MM.1S (cell line): ENCODE data around the gene NUB1.

Source experiments
- DNase-seq: peaks from one replicate; pipeline ENCODE4 v3.0.0-alpha.2; 2015
- H2AFZ ChIP-seq: fragments of 300-600 bp; sonication (generic); 2 replicates; pipeline ENCODE4 v1.6.0; 2016; ENCODE audit warnings: antibody characterized with exemption, low read length
- H3F3A ChIP-seq: fragments of 300-600 bp; sonication (generic); 2 replicates; pipeline ENCODE4 v1.6.1; 2016; ENCODE audit warnings: mild to moderate bottlenecking, antibody characterized with exemption, low read length, moderate library complexity, mixed read lengths; ENCODE audit not compliant: insufficient read depth
- H3K27ac ChIP-seq: fragments of 300-600 bp; sonication (generic); 2 replicates; pipeline ENCODE4 v1.5.1; 2016; ENCODE audit warnings: mild to moderate bottlenecking, low read length
- H3K27me3 ChIP-seq: fragments of 300-600 bp; sonication (generic); replicated peaks from 2 replicates; pipeline ENCODE4 v1.6.0; 2016; ENCODE audit warnings: low read length; ENCODE audit not compliant: insufficient read depth
- H3K36me3 ChIP-seq: fragments of 300-600 bp; sonication (generic); replicated peaks from 2 replicates; pipeline ENCODE4 v1.6.1; 2016; ENCODE audit warnings: mild to moderate bottlenecking, low read length, mixed read lengths; ENCODE audit not compliant: insufficient read depth
- H3K4me1 ChIP-seq: fragments of 300-600 bp; sonication (generic); 2 replicates; pipeline ENCODE4 v1.6.1; 2016; ENCODE audit warnings: low read length, mixed read lengths
- H3K4me2 ChIP-seq: fragments of 300-600 bp; sonication (generic); 2 replicates; pipeline ENCODE4 v1.6.0; 2016; ENCODE audit warnings: low read depth, low read length
- H3K4me3 ChIP-seq: fragments of 300-600 bp; sonication (generic); 2 replicates; pipeline ENCODE4 v1.5.1; 2016; ENCODE audit warnings: low read length, mixed read lengths
- H3K79me2 ChIP-seq: fragments of 300-600 bp; sonication (generic); 2 replicates; pipeline ENCODE4 v1.6.1; 2016; ENCODE audit warnings: mixed run types, low read length, mixed read lengths
- H3K9ac ChIP-seq: fragments of 300-600 bp; sonication (generic); 2 replicates; pipeline ENCODE4 v1.6.1; 2016; ENCODE audit warnings: low read length, mixed read lengths
- H3K9me2 ChIP-seq: fragments of 300-600 bp; sonication (generic); replicated peaks from 2 replicates; pipeline ENCODE4 v1.6.1; 2016; ENCODE audit warnings: mild to moderate bottlenecking, low read length, mixed read lengths; ENCODE audit not compliant: insufficient read depth
- H3K9me3 ChIP-seq: fragments of 300-600 bp; sonication (generic); replicated peaks from 2 replicates; pipeline ENCODE4 v1.6.1; 2016; ENCODE audit warnings: mild to moderate bottlenecking, low read length, mixed read lengths; ENCODE audit not compliant: insufficient read depth
- H4K20me1 ChIP-seq: fragments of 300-600 bp; sonication (generic); 2 replicates; pipeline ENCODE4 v1.6.1; 2016; ENCODE audit warnings: mild to moderate bottlenecking, low read length, moderate library complexity, mixed read lengths; ENCODE audit not compliant: insufficient read depth
- CTCF ChIP-seq: fragments of 300-600 bp; sonication (generic); IDR thresholded peaks from 2 replicates; pipeline ENCODE4 v1.5.1; 2016; ENCODE audit warnings: antibody characterized with exemption, low read length, mixed read lengths
- EZH2 ChIP-seq: fragments of 300-600 bp; sonication (generic); optimal IDR thresholded peaks from 2 replicates; pipeline ENCODE3; 2017; ENCODE audit warnings: low read depth, mild to moderate bottlenecking, antibody characterized with exemption, low read length, mixed read lengths
- EZH2phosphoT487 ChIP-seq: fragments of 300-600 bp; sonication (generic); IDR thresholded peaks from 2 replicates; pipeline ENCODE4 v1.6.1; 2018; ENCODE audit warnings: antibody characterized with exemption, low read length

The NUB1 gene

GRCh38 chr7:151374726-151375125 lies 33.1 kb downstream of the NUB1 start:
- no peaks in the 10 kb centered on the region for H3K9me3 ChIP-seq
- H3K79me2 ChIP-seq = no peaks in the 10 kb centered on the region
- H3K36me3 ChIP-seq = no peaks in the 10 kb centered on the region
- no peaks in the 10 kb centered on the region for H3K27me3 ChIP-seq
- H3K27ac ChIP-seq = no peak overlapping the region
- TF ChIP-seq CTCF (no peak), EZH2phosphoT487 (no peak), EZH2 (no peak)
- DNase-seq = no peak
- no peaks in the 10 kb centered on the region for H3K9me2 ChIP-seq
- no peak overlapping the region for H2AFZ ChIP-seq
- no peaks in the 10 kb centered on the region for H4K20me1 ChIP-seq
- H3K4me1 ChIP-seq = no peaks in the 10 kb centered on the region
- H3K4me2 ChIP-seq = no peak overlapping the region
- no peaks in the 10 kb centered on the region for H3F3A ChIP-seq
- H3K9ac ChIP-seq = no peak overlapping the region
- H3K4me3 ChIP-seq = no peak overlapping the region

GRCh38 chr7:151375530-151376217 lies 34.1 kb downstream of the NUB1 start:
- no peaks in the 10 kb centered on the region for H3K9me3 ChIP-seq
- H3K4me3 ChIP-seq = no peak overlapping the region
- H3F3A ChIP-seq = no peaks in the 10 kb centered on the region
- no peaks in the 10 kb centered on the region for H3K36me3 ChIP-seq
- H3K4me1 ChIP-seq = no peaks in the 10 kb centered on the region
- no peaks in the 10 kb centered on the region for H3K79me2 ChIP-seq
- H2AFZ ChIP-seq = no peak overlapping the region
- no peak for DNase-seq
- H3K4me2 ChIP-seq = no peak overlapping the region
- TF ChIP-seq EZH2phosphoT487 = no peak
- TF ChIP-seq EZH2 = no peak
- TF ChIP-seq CTCF = no peak
- no peak overlapping the region for H3K27ac ChIP-seq
- H4K20me1 ChIP-seq = no peaks in the 10 kb centered on the region
- no peak overlapping the region for H3K9ac ChIP-seq
- no peaks in the 10 kb centered on the region for H3K9me2 ChIP-seq
- H3K27me3 ChIP-seq = peaks cover 5% of the 10 kb centered on the region

GRCh38 chr7:151376218-151376902 lies 34.7 kb downstream of the NUB1 start:
- Histone ChIP-seq H2AFZ (no peak overlapping the region), H3K9me2 (no peaks in the 10 kb centered on the region), H3K27me3 (peaks cover 12% of the 10 kb centered on the region), H3K9me3 (no peaks in the 10 kb centered on the region), H3K79me2 (no peaks in the 10 kb centered on the region), H3K27ac (no peak overlapping the region), H3F3A (no peaks in the 10 kb centered on the region), H3K4me1 (no peaks in the 10 kb centered on the region), H3K4me2 (no peak overlapping the region), H4K20me1 (no peaks in the 10 kb centered on the region), H3K36me3 (no peaks in the 10 kb centered on the region), H3K9ac (no peak overlapping the region), H3K4me3 (no peak overlapping the region)
- TF ChIP-seq CTCF = no peak
- TF ChIP-seq EZH2phosphoT487 = no peak
- TF ChIP-seq EZH2 = no peak
- no peak for DNase-seq
